ENCODE measurements around the gene DLGAP4. TPM values are rescaled to one million over a fixed set of nuclear protein-coding genes. Genes with fewer than 3 reads are reported as not detected.
"Not testable (repeated sequence)": the region's sequence is repeated elsewhere in the genome, so short reads cannot be mapped to it uniquely, and the experiment has no call there.

DLGAP4 gene
- total RNA-seq, 1 experiment from 2014 or later, result 15.9 TPM

- DNase-seq (ENCODE audit: low spot score), result no peak
- in situ Hi-C loops (cut with HindIII; ENCODE audit: low sequenced_read_pairs), result no loop called here
Measured at GRCh38 chr20:36367370-36367745, 61.2 kb downstream of the DLGAP4 start.

- peak; percentile 39 for DNase-seq (ENCODE audit: low spot score)
- in situ Hi-C loops (cut with HindIII; ENCODE audit: low sequenced_read_pairs), result no loop called here
Measured at GRCh38 chr20:36367907-36368799, 62.0 kb downstream of the DLGAP4 start.

GRCh38 chr20:36368869-36369268 is 62.7 kb downstream of the DLGAP4 start:
- in situ Hi-C loops (cut with HindIII; ENCODE audit: low sequenced_read_pairs), result no loop called here
- DNase-seq (ENCODE audit: low spot score), result no peak

- in situ Hi-C loops (cut with HindIII; ENCODE audit: low sequenced_read_pairs), result no loop called here
- no peak for DNase-seq (ENCODE audit: low spot score)
Measured at GRCh38 chr20:36369739-36370138, 63.6 kb downstream of the DLGAP4 start.

GRCh38 chr20:36370991-36371790 is 65.1 kb downstream of the DLGAP4 start:
- in situ Hi-C loops (cut with HindIII; ENCODE audit: low sequenced_read_pairs), result no loop called here
- no peak for DNase-seq (ENCODE audit: low spot score)

GRCh38 chr20:36372666-36373065 is 66.5 kb downstream of the DLGAP4 start:
- no peak for DNase-seq (ENCODE audit: low spot score)
- in situ Hi-C loops (cut with HindIII; ENCODE audit: low sequenced_read_pairs), result no loop called here

- in situ Hi-C loops (cut with HindIII; ENCODE audit: low sequenced_read_pairs), result no loop called here
- no peak for DNase-seq (ENCODE audit: low spot score)
Measured at GRCh38 chr20:36373089-36373488, 67.0 kb downstream of the DLGAP4 start.

- DNase-seq (ENCODE audit: low spot score), result no peak
- in situ Hi-C loops (cut with HindIII; ENCODE audit: low sequenced_read_pairs), result no loop called here
Measured at GRCh38 chr20:36374995-36375394, 68.9 kb downstream of the DLGAP4 start.

- no peak for DNase-seq (ENCODE audit: low spot score)
- in situ Hi-C loops (cut with HindIII; ENCODE audit: low sequenced_read_pairs), result no loop called here
Measured at GRCh38 chr20:36377348-36378326, 71.5 kb downstream of the DLGAP4 start.

- in situ Hi-C loops (cut with HindIII; ENCODE audit: low sequenced_read_pairs), result no loop called here
- DNase-seq (ENCODE audit: low spot score), result no peak
Measured at GRCh38 chr20:36378686-36379085, 72.5 kb downstream of the DLGAP4 start.

- DNase-seq (ENCODE audit: low spot score); in situ Hi-C loops (cut with HindIII; ENCODE audit: low sequenced_read_pairs): not testable (repeated sequence)
Measured at GRCh38 chr20:36379914-36380313, 73.8 kb downstream of the DLGAP4 start.

GRCh38 chr20:36384022-36384619 is 78.0 kb downstream of the DLGAP4 start:
- in situ Hi-C loops (cut with HindIII; ENCODE audit: low sequenced_read_pairs), result no loop called here
- no peak for DNase-seq (ENCODE audit: low spot score)

- in situ Hi-C loops (cut with HindIII; ENCODE audit: low sequenced_read_pairs), result no loop called here
- peak; percentile 91 for DNase-seq (ENCODE audit: low spot score)
Measured at GRCh38 chr20:36385503-36385902, 79.4 kb downstream of the DLGAP4 start.

GRCh38 chr20:36386236-36386635 is 80.1 kb downstream of the DLGAP4 start:
- in situ Hi-C loops (cut with HindIII; ENCODE audit: low sequenced_read_pairs), result no loop called here
- DNase-seq (ENCODE audit: low spot score), result no peak

GRCh38 chr20:36390269-36390668 is 84.1 kb downstream of the DLGAP4 start:
- in situ Hi-C loops (cut with HindIII; ENCODE audit: low sequenced_read_pairs), result no loop called here

GRCh38 chr20:36390719-36391415 is 84.7 kb downstream of the DLGAP4 start:
- DNase-seq (ENCODE audit: low spot score), result no peak
- in situ Hi-C loops (cut with HindIII; ENCODE audit: low sequenced_read_pairs), result no loop called here

More at GRCh38 chr20:36390269-36390668, 84.1 kb downstream of the DLGAP4 start:
- no peak for DNase-seq (ENCODE audit: low spot score)

GRCh38 chr20:36391456-36391855 is 85.3 kb downstream of the DLGAP4 start:
- in situ Hi-C loops (cut with HindIII; ENCODE audit: low sequenced_read_pairs), result no loop called here
- no peak for DNase-seq (ENCODE audit: low spot score)

GRCh38 chr20:36391955-36392354 is 85.8 kb downstream of the DLGAP4 start:
- DNase-seq (ENCODE audit: low spot score), result no peak
- in situ Hi-C loops (cut with HindIII; ENCODE audit: low sequenced_read_pairs), result no loop called here
